HG02798 (cell line): Measurements from ENCODE around the gene SLC25A14.
A peak's percentile ranks its signal among the peaks of the same experiment; 100 is the strongest.

Source experiments
- ATAC-seq: cut with Tn5 transposase; IDR thresholded peaks from one replicate; pipeline ENCODE4 v1.9.1; 2021; ENCODE audit warnings: mild to moderate bottlenecking; ENCODE audit not compliant: unreplicated experiment, poor library complexity

The SLC25A14 gene

GRCh38 chrX:130376077-130376476 lies 36.4 kb downstream of the SLC25A14 start:
- no peak for ATAC-seq

DNA sequence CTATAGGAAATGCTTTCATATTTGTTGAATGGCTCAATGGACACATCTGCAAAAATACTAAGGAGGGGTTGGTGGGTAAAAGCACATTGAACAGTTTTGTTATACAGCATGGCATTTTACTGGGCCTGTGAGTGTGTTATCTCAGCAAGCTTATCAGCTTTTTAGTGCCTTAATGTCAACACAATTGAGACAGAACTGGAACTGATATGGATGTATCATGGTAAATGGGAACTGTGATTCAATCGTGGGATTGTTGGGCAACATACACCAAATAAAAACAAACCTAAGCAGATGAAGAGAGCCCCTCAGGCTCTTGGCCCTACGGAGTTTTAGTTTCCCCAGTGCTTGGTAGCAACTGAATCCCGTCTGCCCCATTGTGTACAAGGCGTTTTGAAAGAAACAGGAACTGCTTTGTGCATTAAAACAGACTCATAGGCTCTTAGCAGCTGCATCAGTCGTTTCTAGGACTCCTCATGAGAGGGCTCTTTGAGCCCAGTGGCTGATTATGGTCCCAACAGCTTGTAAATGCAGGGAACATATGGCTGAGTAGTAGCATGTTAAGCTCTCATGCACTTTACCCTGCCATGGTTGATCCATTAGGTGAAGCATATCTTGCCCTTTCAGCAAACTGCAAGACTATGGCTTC lies 38.4 kb downstream of the SLC25A14 start:
- no peak for ATAC-seq

GRCh38 chrX:130385520-130385919 lies 45.8 kb downstream of the SLC25A14 start, which contains the start of gene GPR119:
GPR119 (minus strand) TSS chrX:130385674; CDS start chrX:130385447, 227 bp downstream.
- ATAC-seq: no peak

DNA sequence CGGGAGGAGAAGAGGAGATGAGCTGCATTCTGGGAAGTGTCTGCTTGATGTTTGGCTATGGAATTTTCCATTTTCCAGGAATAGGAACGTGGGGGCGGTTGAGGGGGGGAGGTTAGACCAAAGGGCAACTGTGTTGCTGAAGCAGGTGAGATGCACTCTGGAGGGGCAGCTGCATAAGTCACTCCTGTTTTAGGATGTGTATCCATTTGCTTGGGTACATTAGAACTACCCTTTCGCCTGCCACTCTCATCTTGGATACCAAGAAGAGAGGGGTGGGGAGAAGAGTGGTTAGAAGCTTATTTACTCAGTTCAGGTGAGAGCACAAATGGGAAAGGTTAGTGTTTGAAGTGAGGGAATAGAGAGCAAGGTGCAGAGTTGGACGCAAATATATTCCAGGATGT lies 46.7 kb downstream of the SLC25A14 start:
- no peak for ATAC-seq

GRCh38 chrX:130393451-130394074 lies 53.8 kb downstream of the SLC25A14 start:
- no peak for ATAC-seq

DNA sequence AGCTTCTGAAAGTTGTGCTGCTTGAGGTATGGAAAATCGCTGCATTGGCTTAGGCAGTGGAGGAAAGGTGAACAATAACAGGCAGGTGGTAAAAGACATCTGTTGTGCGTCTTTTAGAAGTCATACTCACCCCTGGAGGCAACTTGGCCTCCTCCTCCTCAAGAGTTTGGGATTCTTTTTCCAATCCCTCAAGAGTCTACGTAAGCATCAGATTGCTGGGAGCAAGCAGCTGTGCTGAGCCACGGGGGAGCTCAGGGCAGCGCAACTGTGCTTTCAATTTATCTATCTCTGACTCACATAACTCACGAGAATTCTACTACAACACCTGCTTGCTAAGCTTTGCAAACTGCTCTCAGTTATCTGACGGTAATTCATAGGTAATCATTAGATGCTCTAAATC lies 55.6 kb downstream of the SLC25A14 start:
- no peak for ATAC-seq

GRCh38 chrX:130401415-130402207 lies 61.9 kb downstream of the SLC25A14 start, which contains the start of gene RBMX2:
RBMX2 (plus strand) TSS chrX:130401987; CDS start chrX:130402033, 46 bp downstream.
- peak; percentile 97 for ATAC-seq

DNA sequence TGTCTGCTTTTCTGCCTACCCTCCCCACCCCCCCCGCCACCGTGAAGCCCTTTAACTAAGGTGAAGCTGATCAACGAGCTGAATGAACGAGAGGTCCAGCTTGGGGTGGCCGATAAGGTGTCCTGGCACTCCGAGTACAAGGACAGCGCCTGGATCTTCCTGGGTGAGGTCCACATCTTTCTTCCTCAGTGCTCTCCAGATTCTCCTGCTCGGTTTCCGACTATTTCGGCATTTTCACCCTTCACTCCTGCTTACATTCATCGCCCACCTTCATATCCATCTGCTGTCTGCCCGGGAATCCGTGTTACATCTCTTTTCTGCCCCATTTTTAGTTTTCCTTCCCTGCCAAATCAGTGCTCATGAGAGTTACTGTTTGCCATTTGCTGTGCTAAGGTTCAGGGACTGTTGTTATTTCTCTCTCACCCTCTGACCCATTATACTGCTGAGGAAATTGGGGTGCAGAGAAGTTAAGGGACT lies 62.5 kb downstream of the SLC25A14 start:
- ATAC-seq: no peak

GRCh38 chrX:130413415-130413814 lies 73.7 kb downstream of the SLC25A14 start:
- ATAC-seq: no peak

DNA sequence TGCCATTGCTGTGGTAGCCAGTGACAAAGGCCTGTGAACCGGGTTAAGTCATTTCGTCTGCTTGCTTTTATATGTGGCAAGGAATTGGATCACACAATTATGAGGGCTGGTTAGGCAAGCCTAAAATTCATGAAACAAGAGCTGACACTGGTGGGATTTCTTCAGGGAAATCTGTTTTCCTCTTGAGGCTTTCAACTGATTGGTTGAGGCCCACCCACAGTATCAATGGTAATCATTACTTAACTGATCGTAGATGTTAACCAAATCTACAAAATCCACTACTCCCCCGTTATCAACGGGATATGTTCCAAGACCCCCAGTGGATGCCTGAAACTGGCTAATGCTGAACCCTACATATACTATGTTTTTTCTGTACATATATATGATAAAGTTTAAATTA lies 75.1 kb downstream of the SLC25A14 start:
- ATAC-seq: no peak

- no peak for ATAC-seq
Measured at GRCh38 chrX:130415201-130415600, 75.5 kb downstream of the SLC25A14 start.

DNA sequence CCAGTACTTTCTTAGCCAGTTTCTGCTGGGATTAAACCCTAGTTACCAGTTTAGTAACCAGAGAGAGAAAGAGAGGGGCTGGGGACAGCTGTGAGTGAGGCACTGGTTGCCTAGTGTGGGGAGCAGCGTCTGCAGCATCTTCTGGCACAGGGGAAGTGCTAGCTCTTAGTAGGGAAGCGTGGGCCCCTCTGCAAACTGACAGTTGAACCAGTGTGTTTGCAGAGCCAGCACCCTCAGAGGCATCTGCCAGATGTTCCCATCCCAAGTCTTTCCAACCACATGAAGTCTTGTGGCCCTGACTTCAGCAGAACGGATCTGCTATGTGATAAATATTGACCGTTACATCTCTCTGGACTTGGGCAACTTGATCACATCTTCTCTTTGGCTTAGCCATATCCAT lies 77.1 kb downstream of the SLC25A14 start:
- no peak for ATAC-seq

- ATAC-seq: peak; percentile 55
Measured at GRCh38 chrX:130418066-130418465, 78.3 kb downstream of the SLC25A14 start.

GRCh38 chrX:130418740-130419139 lies 79.0 kb downstream of the SLC25A14 start:
- ATAC-seq: peak; percentile 51

DNA sequence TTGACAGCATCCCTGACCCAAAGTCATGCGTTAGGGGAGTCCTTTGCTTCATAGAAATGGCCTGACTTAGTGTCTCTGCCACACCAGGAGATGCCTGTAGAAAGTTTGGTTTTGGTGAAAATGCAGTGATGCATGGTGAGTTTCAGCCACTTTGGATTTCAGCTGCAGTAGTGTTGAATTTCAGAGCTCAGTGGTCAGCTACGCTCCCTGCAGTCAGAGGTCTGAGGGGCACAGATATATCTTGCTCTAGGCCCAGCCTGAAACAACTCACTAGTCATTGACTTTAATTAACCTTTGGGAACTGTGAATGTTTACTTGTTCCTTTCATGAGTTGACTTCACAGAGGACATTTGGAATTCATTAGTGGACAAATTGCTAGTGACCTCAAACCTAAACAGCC lies 79.5 kb downstream of the SLC25A14 start:
- peak; percentile 56 for ATAC-seq
